ENCODE data around the gene ZNF804A.
"Not testable (repeated sequence)": the region's sequence is repeated elsewhere in the genome, so short reads cannot be mapped to it uniquely, and the experiment has no call there.

Gene ZNF804A

DNA sequence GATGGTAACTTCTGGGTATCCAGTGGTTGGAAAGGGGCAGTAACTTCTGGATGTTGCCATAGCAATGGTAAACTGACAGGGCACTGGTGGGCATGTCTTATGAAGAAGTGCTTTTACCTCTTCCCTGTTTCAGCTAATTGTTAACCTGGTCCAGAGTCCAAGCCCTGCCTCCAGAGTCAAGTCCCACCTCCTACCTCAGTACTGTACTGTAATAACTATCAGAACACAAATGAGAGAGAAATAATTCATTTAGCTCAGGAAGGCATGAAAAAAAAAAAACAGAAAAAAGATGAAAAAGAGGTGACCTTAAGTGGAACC is 237.0 kb downstream of the ZNF804A start:
- no peak for FAIRE-seq

DNA sequence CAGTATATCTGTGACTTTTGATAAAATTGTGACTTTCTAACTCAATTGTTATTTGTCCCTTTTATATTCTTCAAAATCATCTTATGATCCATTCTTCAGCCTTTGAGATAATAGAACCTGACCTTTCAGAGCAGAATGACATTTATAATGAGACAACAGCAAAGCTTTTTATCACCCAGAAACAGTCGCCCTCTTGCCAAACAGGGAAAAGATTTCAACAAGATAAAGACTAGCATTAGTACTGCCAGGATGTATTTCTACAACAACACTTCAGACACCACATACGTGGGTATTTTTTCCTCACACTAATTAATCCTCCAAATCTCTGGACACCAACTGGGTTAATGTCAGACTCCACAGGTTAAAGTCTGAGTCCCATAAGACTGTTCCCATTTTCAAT is 249.0 kb downstream of the ZNF804A start:
- FAIRE-seq, result no peak

DNA sequence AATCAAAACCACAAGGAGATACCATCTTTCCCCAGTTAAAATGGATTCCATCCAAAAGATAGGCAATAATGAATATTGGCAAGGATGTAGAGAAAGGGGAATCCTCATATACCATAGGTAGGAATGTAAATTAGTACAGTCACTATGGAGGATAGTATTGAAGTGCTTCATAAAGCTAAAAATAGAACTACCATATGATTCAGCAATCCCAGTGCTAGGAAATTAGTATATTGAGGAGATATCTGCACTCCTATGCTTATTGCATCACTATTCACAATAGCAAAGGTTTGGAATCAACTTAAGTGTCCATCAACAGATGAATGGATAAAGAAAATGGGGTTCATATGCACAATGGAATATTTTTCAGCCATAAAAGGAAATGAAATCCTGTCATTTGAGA is 251.2 kb downstream of the ZNF804A start:
- no peak for FAIRE-seq

DNA sequence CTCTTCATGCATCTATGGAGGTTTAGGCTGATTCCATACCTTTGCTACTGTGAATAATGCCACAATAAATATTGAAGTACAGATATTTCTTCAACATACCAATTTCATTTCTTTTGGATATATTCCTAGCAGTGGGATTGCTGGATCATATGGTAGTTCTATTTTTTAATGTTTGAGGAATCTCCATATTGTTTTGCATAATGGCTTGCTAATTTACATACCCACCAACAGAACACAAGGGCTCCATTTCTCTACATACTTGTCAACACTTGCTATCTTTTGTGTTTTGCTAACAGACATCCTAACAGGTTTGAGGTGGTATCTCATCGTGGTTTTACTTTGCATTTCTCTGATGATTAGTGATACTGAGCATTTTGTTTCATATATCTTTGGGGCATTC is 253.2 kb downstream of the ZNF804A start:
- FAIRE-seq, result no peak

DNA sequence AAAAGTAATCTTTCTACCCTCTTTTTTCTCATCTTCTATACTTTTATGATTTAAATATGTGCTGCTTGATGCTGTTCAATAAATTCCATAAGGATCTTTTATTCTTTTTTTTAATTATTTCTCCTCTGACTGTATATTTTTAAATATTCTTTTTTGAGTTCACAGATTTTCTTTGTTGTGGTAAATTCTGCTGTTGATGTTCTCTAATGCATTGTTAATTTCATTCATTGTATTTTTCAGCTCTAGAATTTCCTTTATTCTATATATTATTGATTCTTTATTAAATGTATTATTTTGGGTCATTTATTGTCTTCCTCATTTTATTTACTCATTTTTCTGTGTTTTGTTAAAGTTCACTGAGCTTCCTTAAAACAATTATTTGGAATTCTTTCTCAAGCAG is 260.9 kb downstream of the ZNF804A start:
- peak; percentile 57 for FAIRE-seq

DNA sequence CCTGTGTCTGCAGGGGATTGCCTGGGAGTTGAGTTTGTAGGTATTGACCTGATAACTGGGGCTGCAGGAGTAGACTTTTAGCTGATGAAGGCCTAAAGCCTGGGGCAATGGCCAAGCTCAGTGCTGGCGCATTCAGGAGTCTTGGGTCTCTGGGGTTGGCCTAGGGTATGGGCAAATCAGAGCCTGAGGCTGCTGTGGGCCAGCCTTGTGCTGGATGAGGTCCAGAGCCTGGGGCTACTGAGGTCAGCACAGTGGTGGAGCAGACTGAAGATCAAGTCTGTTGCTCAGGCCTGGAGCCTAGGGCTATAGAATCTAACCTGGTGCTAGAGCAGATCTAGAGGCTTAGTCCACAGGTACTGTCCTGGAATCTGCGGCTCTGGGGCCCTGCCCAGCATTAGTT is 262.4 kb downstream of the ZNF804A start:
- FAIRE-seq, result no peak

DNA sequence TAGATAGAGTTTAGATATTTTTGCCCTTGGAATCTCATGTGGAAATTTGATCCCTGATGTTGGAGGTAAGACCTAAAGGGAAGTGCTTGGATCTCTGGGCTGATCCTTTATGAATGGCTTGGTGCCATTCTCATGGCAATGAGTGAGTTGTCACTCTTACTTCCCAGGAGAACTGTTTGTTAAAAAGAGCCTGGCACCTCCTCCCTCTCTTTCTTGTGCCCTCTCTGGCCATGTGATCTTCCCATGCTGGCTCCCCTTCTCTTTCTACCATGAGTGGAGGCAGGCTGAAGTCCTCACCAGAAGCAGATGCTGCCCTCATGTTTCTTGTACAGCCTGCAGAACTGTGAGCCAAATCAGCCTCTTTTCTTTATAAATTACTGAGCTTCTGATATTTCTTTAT is 276.9 kb downstream of the ZNF804A start:
- FAIRE-seq, result no peak

DNA sequence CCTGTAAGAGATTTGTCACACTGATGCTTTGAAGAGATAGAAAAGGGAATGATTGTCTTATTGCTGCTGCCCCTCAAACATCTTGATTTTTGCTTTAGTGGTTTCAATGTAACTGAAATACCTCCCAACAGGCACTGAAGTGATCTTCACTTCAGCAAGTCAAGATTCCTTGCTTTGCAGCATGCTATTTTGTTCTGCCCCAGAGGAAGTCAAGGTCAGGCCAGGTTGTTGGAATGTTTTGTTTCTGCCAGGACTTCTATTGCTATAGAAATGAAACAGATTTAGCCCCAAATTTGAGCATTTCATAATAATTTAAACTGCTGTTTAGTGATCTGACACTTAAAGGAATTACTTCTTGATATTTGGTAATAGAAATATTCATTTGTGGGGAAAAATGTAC is 277.6 kb downstream of the ZNF804A start:
- no peak for FAIRE-seq

DNA sequence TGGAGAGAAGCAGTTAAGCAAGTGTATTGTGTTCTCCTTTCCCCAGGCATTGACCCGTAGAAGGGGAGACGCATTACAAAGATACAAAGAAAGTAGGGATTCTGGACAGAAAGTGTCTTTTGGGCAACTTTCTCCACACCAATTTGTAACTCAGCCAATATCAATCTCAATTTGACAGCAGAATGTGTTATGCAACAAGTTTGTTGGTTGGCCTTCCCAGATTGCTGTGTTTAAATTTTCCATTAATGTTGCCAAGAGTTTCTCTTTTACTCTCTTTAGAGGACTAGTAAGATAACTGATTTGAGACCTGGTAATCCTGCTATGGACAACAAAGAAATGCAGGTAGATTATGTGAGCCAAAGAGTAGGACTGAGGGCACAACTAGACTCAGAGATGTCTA is 279.6 kb downstream of the ZNF804A start:
- FAIRE-seq, result no peak

DNA sequence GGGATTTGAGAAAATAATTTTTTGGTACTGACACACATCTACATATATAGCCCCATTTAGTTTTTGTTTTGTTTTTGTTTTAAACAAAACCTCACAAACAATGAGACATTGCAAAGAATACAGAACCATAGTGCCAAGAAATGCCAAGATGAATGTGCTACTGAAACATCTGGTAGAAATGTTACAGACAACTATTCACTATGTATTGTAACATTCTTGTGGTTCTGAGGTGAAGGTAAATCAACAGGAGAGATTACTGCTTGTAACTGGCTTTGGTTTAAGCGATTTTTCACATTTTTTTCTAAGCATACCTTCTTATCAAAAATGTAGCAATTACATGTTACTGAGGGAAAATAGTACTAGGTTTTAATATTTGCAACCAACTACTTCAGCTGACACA is 281.3 kb downstream of the ZNF804A start:
- FAIRE-seq, result no peak

DNA sequence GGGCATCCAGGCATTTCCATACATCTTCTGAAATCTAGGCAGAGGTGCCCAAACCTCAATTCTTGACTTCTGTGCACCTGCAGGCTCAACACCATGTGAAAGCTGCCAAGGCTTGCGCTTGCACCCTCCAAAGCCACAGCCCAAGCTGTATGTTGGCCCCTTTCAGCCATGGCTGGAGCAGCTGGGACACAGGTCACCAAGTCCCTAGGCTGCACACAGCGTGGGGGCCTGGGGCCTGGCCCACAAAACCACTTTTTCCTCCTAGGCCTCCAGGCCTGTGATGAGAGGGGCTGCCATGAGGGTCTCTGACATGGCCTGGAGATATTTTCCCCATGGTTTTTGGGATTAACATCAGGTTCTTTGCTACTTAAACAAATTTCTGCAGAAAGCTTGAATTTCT is 288.3 kb downstream of the ZNF804A start:
- FAIRE-seq, result not testable (repeated sequence)

DNA sequence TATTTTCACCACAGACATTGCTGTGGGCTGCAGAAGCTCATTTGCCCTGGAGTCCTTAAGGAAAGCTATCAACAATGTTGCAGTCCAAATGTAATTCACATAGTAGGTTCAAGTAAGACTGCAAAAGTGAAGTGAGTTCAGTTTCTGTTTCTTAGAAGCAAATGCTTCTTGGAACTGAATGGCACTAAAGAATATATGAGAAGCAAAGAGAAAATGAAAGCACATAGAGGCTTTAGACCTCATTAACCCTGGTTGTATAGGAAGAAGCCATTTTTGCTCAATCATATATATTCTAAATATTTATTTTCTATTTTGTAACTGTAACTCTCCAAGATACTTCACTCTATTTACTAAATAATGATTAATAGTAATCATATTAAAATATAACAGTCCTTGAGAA is 292.0 kb downstream of the ZNF804A start:
- no peak for FAIRE-seq

DNA sequence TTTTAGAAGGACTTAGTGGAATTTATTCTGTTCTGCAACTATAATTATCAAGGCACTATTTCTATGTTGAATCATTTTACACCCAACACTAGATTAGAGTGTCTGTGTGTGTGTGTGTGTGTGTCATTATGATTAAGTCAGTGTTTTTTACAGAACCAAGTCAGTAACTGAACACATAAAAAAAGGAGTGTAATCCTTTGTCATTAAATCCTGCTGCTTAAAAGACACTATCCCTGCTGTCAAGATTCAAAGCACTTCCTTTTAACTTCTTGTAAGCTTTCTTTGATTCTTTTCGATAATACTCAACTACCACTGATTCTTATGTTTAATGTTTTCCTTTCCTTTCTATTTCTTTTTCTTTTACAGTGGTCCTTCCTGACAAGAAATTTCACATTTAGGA is 306.7 kb downstream of the ZNF804A start:
- FAIRE-seq, result no peak

DNA sequence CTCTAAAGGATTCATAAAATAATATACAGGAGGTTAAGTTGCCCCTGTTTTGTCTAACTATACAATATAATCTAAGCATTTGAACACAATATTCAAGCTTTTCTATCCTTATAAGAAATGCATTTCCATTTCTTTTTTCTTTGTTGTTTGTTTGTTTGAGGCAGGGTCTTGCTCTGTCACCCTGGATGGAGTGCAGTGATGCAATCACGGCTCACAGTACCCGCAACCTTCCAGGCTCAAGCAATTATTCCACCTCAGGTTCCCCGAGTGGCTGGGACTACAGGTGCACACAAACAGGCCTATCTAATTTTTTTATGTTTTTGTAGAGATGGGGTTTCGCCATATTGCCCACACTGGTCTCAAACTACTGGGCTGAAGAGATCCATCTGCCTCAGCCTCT is 307.8 kb downstream of the ZNF804A start:
- no peak for FAIRE-seq

DNA sequence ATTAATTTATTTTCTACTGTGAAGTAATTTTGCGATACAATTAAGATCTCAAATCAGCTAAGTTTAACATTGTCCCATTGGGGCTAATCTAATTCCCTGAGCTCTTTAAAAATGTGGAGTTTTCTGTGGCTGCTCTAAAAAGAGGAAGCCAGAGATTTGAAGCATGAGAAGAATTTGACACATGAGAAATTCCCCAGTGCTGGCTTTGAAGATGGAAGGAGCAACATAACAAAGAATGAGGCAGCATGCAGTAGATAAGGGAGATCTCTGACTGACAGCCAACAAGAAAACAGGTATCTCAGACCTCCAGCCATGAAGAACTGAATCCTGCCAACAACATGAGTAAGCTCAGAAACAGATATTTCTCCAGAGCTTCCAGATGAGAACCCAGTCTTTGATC is 308.4 kb downstream of the ZNF804A start:
- no peak for FAIRE-seq

DNA sequence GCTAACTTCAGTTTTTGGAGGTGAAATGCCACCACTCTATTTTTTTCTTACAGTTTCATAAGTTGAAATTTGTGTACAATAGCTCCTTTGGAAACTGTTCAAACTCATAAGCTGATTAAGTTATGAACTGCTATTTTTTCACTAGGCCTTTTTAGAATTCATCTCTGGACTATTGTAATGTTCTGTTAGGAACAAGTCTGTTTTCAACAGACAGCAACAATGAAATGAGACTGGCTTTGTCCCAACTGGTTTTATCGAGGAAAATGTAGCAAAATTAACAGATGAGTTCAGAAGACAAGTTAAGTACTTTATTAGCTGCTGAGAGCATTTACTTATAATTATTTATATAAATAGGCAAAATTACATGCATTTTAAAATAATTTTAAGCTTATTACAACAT is 310.6 kb downstream of the ZNF804A start:
- FAIRE-seq, result no peak

DNA sequence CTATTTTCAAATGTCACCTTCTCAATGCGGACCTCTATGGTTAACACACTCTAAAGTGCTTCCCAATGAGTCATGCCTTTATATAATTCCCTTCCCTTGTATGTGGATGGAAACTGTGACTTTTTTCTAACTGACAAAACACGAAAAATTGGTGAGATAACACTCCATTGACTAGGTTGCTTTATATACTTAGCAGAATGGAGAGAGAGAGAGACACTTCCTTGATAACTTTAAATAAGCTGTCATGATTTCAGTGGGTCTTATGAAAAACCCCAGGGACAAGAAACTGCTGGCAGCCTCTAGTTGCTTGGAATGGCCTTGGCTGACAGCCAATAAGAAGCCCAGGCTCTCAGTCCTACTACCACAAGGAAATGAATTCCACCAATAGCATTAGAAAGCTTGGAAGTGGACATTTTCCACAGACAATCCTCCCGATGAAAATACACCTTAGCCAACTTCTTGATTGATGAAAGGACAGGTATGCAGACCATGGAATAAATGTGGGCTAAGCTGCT is 322.2 kb downstream of the ZNF804A start:
- no peak for FAIRE-seq

DNA sequence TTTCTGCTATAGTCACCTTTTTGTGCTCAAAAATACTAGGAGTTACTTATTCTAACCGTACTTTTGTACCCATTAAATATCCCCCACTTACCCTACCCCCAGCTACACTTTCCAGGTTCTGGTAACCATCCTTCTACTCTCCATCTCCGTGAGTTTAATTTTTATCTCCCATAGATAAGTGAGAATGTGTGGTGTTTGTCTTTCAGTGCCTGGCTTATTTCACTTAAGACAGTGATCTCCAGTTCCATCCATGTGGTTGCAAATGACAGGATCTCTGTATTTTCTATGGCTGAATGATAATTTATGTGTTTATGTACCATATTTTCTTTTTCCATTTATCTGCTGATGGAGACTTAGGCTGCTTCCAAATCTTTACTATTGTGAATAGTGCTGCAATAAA is 323.3 kb downstream of the ZNF804A start:
- no peak for FAIRE-seq

DNA sequence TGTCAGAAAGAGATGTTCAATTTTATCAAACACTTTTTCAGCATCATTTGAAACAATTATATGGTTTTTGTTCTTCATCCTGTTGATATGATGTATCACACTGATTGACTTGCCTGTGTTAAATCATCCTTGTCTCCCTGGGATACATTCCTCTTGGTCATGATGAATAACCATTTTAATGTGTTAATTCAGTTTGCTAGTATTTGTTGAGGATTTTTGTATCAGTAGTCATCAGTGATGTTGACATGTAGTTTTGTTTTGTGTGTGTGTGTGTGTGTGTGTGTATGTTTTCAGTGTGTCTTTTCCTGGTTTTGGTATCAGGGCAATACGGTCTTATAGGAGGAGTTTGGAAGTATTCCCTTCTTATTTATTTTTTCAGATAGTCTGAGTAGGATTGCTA is 325.4 kb downstream of the ZNF804A start:
- FAIRE-seq, result no peak

DNA sequence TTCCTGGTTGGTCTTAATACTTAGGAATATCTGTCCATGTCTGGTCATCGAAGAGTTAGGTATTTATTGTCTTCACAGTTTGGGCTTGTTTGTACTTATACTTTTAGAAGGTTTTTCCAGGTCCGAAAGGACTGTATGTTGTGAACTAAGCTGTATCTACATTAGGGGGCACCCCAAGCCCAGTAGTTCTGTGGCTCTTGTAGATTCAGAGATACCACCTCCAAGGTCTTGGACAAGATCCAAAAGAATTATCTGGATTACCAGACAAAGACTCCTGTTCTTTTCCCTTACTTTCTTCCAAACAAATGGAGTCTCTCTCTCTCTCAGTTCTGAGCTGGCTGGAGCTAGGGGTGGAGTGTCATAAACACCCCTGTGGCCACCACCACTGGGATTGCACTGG is 328.7 kb downstream of the ZNF804A start:
- FAIRE-seq, result no peak

DNA sequence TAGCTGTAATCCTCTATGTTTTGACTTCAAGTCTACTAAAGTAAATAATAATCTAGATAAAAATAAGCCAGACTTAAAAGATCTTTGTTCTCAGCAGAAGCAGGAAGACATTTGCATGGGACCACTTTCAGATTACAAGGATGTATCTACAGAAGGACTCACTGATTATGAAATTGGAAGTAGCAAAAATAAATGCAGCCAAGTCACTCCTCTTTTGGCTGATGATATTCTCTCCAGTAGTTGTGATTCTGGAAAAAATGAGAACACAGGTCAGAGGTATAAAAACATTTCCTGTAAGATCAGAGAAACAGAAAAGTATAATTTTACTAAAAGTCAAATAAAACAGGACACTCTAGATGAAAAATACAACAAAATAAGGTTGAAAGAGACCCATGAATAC is 338.4 kb downstream of the ZNF804A start:
- FAIRE-seq, result no peak

DNA sequence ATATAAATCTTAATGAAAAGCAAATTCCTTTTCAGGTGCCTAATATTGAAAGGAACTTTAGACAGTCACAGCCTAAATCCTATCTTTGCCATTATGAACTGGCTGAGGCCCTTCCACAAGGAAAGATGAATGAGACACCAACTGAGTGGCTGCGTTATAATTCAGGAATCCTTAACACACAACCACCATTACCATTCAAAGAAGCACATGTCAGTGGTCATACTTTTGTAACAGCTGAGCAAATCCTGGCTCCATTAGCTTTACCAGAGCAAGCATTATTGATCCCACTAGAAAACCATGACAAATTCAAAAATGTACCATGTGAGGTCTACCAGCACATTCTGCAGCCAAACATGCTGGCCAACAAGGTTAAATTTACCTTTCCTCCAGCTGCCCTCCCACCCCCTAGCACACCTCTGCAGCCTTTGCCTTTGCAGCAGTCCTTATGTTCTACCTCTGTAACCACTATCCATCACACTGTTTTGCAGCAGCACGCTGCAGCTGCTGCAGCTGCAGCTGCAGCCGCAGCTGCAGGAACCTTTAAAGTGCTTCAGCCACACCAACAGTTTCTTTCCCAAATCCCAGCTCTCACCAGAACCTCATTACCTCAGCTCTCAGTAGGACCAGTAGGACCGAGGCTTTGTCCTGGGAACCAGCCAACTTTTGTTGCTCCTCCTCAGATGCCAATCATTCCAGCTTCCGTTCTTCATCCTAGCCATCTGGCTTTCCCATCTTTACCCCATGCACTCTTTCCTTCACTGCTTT is 340.1 kb downstream of the ZNF804A start:
- no peak for FAIRE-seq

DNA sequence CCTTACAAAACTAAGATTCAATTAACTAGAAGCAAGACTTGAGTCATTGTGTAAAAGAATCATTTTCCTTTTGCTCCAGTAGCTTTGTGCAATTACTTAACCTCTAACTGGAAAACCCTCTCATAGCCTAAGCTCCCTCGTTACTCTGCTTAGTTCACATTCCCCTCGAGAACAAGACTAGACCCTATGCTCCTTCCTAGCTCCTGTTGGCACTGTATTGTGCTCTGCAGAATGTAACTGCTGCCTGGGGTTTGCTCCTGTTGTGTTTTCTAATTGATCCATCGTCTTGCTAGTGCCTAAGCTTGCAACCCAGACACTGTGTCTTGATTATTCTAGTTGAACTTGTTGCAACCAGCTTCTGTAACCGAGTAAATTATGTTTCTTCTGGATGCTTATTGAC is 347.0 kb downstream of the ZNF804A start:
- FAIRE-seq, result no peak

DNA sequence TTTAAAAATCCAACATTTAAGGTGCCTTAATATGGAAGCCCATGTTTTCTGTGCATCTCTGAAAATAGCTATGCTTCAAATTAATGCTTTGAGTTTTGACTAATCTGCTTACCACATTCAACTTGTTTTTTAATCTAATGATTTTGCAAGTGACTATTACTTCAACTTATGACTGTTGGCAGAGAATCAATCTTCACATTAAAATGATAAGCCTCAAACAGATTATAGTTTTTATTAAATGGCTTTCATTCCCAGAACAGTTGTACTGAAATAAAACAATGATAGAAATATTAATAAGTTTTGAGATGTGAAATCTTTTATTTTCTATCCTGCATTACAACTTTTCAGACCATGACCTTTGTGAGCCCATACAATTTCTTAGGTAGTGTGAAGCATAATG is 347.5 kb downstream of the ZNF804A start:
- no peak for FAIRE-seq

DNA sequence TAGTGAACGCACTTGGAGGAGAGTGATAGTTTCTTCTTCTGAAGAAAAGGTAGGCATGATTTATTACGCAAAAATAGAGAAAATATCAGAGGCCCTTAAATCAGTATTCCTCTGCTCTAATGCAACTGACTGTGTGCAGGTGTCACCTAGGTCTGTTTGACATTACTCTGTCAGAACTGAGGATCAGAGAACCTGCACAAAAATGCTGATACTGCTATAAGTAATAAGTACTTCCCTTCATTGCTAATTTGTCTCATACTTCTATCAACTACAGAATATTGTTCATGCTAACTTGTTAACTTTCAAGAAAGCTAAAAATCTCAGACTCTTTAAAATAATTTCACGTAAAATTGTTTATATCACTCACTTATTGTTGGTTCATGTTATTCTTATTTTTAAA is 358.5 kb downstream of the ZNF804A start:
- no peak for FAIRE-seq

Measured in colon (tissue), 2 donors.